Endothelial cell (in vitro differentiated cells): ENCODE data around the gene BACH2. TPM values are rescaled to one million over a fixed set of nuclear protein-coding genes. Genes with fewer than 3 reads are reported as not detected.

ENCODE experiments used
- DNase-seq: peaks from one replicate; pipeline ENCODE4 v3.0.0; 2021; ENCODE audit warnings: low spot score
- H3K27ac Mint-ChIP-seq: one replicate; pipeline ENCODE4 v1.8.0; 2021; ENCODE audit warnings: mixed read lengths, inconsistent platforms; ENCODE audit not compliant: unreplicated experiment
- H3K27me3 Mint-ChIP-seq: one replicate; pipeline ENCODE4 v1.8.0; 2021; ENCODE audit warnings: mild to moderate bottlenecking, moderate library complexity, mixed read lengths, inconsistent platforms; ENCODE audit not compliant: unreplicated experiment
- H3K36me3 Mint-ChIP-seq: one replicate; pipeline ENCODE4 v1.8.0; 2021; ENCODE audit warnings: mild to moderate bottlenecking, low read depth, mixed read lengths, inconsistent platforms; ENCODE audit not compliant: unreplicated experiment
- H3K4me1 Mint-ChIP-seq: one replicate; pipeline ENCODE4 v1.8.0; 2021; ENCODE audit warnings: mild to moderate bottlenecking, mixed read lengths, inconsistent platforms; ENCODE audit not compliant: unreplicated experiment
- H3K4me3 Mint-ChIP-seq: one replicate; pipeline ENCODE4 v1.8.0; 2021; ENCODE audit warnings: mild to moderate bottlenecking, mixed read lengths, inconsistent platforms; ENCODE audit not compliant: unreplicated experiment
- H3K9me3 Mint-ChIP-seq: one replicate; pipeline ENCODE4 v1.8.0; 2021; ENCODE audit warnings: mixed read lengths, inconsistent platforms; ENCODE audit not compliant: unreplicated experiment
- total RNA-seq: library from RNA; stranded (reverse); fragmentation: NEBNext Ultra II Directional; extraction: Animal tissue kit (Norgen Biotek cat#: 25700); gene quantifications from one replicate; pipeline ENCODE4 v1.2.1, GENCODE V29; 2021; ENCODE audit not compliant: unreplicated experiment
- TF ChIP-seq, protein P1 (sequence below): fragments of 200-600 bp; sonication (generic); IDR thresholded peaks from one replicate; pipeline ENCODE4 v1.5.0; 2021; ENCODE audit warnings: antibody characterized with exemption; ENCODE audit not compliant: unreplicated experiment

The BACH2 gene
- total RNA-seq, 1 donor from 2014 or later: 3.9 TPM

DNA sequence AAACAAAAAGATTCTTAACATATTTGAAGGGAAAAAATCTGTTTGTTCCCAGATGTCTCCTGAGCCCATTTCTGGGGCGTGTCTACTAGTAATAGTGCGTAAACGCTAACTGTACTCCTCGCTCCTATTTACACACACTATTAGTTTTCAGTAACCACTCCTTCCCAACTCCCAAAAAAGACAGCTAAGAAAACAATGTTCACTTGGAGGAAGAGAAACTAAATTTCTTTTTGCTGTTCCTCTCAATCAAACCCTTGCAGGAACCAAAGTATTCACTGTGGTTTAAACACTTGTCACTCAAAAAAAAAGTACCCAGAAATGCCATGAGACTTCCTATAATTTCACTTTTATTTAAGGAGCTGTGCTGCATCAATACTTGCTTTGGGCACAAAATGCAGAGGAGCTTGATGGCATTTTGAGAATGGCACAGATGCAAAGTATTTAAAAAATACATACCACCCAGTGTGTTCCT is 118.2 kb downstream of the BACH2 start:
- TF ChIP-seq, protein P1, sequence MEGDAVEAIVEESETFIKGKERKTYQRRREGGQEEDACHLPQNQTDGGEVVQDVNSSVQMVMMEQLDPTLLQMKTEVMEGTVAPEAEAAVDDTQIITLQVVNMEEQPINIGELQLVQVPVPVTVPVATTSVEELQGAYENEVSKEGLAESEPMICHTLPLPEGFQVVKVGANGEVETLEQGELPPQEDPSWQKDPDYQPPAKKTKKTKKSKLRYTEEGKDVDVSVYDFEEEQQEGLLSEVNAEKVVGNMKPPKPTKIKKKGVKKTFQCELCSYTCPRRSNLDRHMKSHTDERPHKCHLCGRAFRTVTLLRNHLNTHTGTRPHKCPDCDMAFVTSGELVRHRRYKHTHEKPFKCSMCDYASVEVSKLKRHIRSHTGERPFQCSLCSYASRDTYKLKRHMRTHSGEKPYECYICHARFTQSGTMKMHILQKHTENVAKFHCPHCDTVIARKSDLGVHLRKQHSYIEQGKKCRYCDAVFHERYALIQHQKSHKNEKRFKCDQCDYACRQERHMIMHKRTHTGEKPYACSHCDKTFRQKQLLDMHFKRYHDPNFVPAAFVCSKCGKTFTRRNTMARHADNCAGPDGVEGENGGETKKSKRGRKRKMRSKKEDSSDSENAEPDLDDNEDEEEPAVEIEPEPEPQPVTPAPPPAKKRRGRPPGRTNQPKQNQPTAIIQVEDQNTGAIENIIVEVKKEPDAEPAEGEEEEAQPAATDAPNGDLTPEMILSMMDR: no peak
- peaks cover 9% of the 10 kb centered on the region for H3K4me1 Mint-ChIP-seq

DNA sequence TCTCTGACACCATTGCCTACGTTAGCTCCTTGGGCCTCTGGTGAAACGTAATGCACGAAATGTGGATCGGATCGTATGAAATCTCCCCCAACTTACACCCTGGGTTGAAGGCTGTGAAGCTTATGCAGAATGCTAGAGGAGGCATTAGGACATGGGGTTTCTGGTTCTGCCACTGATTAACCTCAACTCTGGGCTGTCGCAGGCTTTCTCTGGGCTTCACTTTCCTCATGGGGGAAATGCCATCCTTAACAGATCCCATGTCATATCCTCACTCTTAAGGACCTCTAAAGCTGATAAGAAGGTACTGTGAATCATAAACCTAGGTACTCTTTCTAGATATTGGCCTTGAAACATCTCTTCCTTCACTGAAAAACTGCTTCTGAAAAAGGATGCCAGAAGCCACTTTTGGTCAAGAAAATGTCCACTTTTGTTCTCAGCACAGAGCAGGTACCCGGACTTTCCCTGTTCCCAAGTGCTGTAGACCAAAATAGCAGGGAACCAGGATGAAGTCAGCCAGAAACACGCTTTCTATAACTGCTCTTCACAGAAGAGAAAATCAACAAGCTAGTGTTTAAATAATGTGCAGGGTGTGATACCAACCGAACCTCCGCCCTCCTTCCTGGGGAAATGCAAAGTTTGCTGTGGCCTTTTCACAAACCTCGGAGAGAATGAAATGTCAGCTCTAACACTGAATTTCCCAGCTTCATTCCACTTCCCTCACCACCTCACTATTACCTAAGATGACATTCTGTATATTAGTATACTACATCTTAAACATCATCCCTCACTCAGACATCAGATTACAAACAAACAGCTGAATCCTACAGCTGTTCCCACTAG is 118.9 kb downstream of the BACH2 start:
- no peak overlapping the region for H3K27ac Mint-ChIP-seq
- H3K4me1 Mint-ChIP-seq: peaks cover 6% of the 10 kb centered on the region
- TF ChIP-seq, protein P1: no peak
- H3K9me3 Mint-ChIP-seq: no peaks in the 10 kb centered on the region
- no peaks in the 10 kb centered on the region for H3K36me3 Mint-ChIP-seq
- no peak overlapping the region for H3K4me3 Mint-ChIP-seq
- H3K27me3 Mint-ChIP-seq: no peaks in the 10 kb centered on the region
- DNase-seq: no peak

More for the DNA sequence above, 118.2 kb downstream of the BACH2 start:
- H3K36me3 Mint-ChIP-seq: no peaks in the 10 kb centered on the region
- H3K4me3 Mint-ChIP-seq: no peak overlapping the region
- no peaks in the 10 kb centered on the region for H3K27me3 Mint-ChIP-seq
- H3K27ac Mint-ChIP-seq: no peak overlapping the region
- H3K9me3 Mint-ChIP-seq: no peaks in the 10 kb centered on the region
- no peak for DNase-seq

DNA sequence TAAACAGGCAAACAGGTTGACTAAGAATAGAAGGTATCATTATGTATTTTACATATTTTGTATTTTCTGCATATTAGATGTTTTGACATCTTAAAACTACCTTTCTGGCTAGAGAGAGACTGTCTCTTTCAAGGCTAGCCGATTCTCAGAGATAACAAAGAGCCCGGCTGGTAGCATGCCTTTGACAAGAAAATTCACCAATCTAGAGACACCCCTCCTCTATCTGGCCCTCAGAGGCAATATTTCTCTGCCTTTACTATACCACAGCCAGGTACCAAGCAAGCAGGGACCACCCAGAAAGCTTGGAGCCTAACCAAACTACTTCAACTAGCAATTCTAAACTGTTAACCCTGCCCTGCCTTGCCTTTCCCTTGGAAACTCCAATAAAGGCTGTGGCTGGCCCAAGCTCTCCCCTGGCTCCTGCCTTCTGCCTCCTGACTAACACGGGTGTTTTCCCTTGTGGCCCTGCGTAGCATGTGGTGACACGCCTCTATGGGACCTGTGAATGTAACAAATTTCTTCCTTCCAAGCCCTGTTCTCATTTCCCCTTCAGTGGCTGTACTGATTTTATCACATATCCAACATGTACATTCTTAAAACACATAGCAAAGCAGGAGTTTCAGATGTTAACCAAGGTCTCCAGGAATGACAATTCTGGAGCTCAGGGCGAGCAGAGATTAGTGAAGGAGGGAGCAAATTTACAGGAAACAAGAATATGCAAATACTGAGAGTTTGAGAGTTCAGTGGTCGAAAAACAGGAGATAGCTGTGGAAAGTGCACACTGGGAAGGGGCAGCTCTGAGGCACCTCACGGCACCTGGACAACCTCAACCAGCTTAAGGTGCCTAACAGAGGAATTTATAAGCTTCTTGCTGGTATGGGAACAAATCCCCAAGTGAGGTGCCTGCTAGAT is 120.8 kb downstream of the BACH2 start:
- peaks cover 6% of the 10 kb centered on the region for H3K4me1 Mint-ChIP-seq
- H3K27ac Mint-ChIP-seq: no peak overlapping the region
- no peaks in the 10 kb centered on the region for H3K27me3 Mint-ChIP-seq
- no peak overlapping the region for H3K4me3 Mint-ChIP-seq
- TF ChIP-seq, protein P1: no peak
- H3K9me3 Mint-ChIP-seq: no peaks in the 10 kb centered on the region
- H3K36me3 Mint-ChIP-seq: no peaks in the 10 kb centered on the region
- no peak for DNase-seq

DNA sequence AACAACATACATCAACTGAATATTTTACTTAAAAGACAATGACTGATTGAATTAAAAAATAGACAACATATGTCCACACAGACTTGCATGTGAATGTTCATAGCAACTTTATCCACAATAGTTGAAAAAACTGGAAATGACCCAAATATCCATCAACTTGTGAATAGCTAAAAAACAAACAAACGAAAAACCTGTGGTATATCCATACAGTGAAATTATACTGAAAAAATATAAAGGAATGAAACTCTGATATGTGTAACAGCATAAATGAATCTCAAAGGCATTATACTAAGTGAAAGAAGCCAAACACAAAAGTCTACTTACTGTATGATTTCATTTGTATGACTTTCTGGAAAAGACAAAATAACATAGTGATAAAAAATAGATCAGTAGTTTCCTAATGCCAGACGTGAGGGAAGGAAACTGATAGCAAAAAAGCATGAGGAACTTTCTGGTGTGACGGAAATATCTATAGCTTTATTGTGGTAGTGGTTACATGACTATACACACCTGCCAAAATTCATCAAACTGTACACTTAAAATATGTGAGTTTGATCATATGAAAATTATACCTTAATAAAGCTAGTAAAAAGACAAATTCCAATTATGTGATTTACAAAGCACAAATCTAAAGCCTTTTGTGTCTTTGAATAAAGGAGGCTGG is 123.2 kb downstream of the BACH2 start:
- DNase-seq: no peak
- Mint-ChIP-seq H3K4me3 (no peak overlapping the region), H3K27me3 (no peaks in the 10 kb centered on the region), H3K36me3 (no peaks in the 10 kb centered on the region), H3K4me1 (peaks cover 5% of the 10 kb centered on the region), H3K27ac (no peak overlapping the region), H3K9me3 (no peaks in the 10 kb centered on the region)
- TF ChIP-seq, protein P1: no peak
